Measurements from ENCODE around the gene TP53I3.

- no peak for TF ChIP-seq POLR2A (IDR thresholded peaks at IDR 0.05)
- TF ChIP-seq CTCF (IDR thresholded peaks at IDR 0.05), result no peak
- TF ChIP-seq POLR2AphosphoS5 (IDR thresholded peaks at IDR 0.05), result no peak
Measured at GRCh38 chr2:24123922-24124580, 39.4 kb upstream of the TP53I3 start.

All from prostate gland (tissue), 2 donors.